Natural killer cell treated with Interleukin-12 subunit alpha and Interleukin-12 subunit beta and Interleukin-15 and Interleukin-18, amount 100 ng/mL, for 72 hours (primary cell): ENCODE measurements around the gene HDHD3. TPM values are rescaled to one million over a fixed set of nuclear protein-coding genes. Genes with fewer than 3 reads are reported as not detected.
A peak's percentile ranks its signal among the peaks of the same experiment; 100 is the strongest.
"Not testable (repeated sequence)": the region's sequence is repeated elsewhere in the genome, so short reads cannot be mapped to it uniquely, and the experiment has no call there.

Experiments
- ATAC-seq, 2 donors: fragments of 150-1000 bp; cut with Tn5 transposase in 1 of 2; sonication (Bioruptor Pico), chemical (Tn5 transposase) in 1 of 2; 2 replicates each; pipeline ENCODE4 v1.10.0; 2021
- DNase-seq: peaks from one replicate; pipeline ENCODE4 v3.0.0; 2022; ENCODE audit warnings: low spot score
- H3K27ac Mint-ChIP-seq, 2 donors: 1 replicate in 1 of 2; 2 replicates in 1 of 2; pipeline ENCODE4 v1.8.0; 2022; ENCODE audit warnings: mixed read lengths in 2 of 2, mild to moderate bottlenecking in 1 of 2, moderate library complexity in 1 of 2
- H3K27me3 Mint-ChIP-seq, 2 donors: 1 replicate in 1 of 2; 2 replicates in 1 of 2; pipeline ENCODE4 v1.8.0; 2022; ENCODE audit warnings: mixed read lengths in 2 of 2
- H3K36me3 Mint-ChIP-seq: one replicate; pipeline ENCODE4 v1.8.0; 2022; ENCODE audit warnings: mixed read lengths
- H3K4me1 Mint-ChIP-seq, 2 donors: 1 replicate in 1 of 2; 2 replicates in 1 of 2; pipeline ENCODE4 v1.8.0; 2022; ENCODE audit warnings: low read depth in 2 of 2, mixed read lengths in 2 of 2, mild to moderate bottlenecking in 1 of 2
- H3K4me3 Mint-ChIP-seq: one replicate; pipeline ENCODE4 v1.8.0; 2022; ENCODE audit warnings: mixed read lengths
- H3K9me3 Mint-ChIP-seq: 2 replicates; pipeline ENCODE4 v1.8.0; 2022; ENCODE audit warnings: mixed read lengths
- total RNA-seq, 2 donors: library from RNA; stranded (reverse); gene quantifications; one replicate each; pipeline ENCODE4 v1.2.3, GENCODE V29; 2022

The HDHD3 gene
- total RNA-seq = 10 to 100 TPM; 11.0 to 15.7 TPM

- Mint-ChIP-seq H3K27ac (peak within 1 kb of the TSS; percentile 43 to 79), H3K4me1 (peaks cover 6 to 15% of the 10 kb centered on the region in 2 donors), H3K4me3 (peak within 1 kb of the TSS; percentile 81), H3K36me3 (no peaks in the 10 kb centered on the region), H3K9me3 (no peaks in the 10 kb centered on the region), H3K27me3 (no peaks in the 10 kb centered on the region)
- peak; percentile 83 for DNase-seq
- peak; percentile 95 to 96 for ATAC-seq
Observed at GRCh38 chr9:113376634-113377567, at the start of gene HDHD3. Gene HDHD3, minus strand, starts transcription at chr9:113376986. Its CDS starts 2,632 bp downstream, at chr9:113374354.

GRCh38 chr9:113425072-113425471 is 48.3 kb upstream of the HDHD3 start:
- no peaks in the 10 kb centered on the region for H3K9me3 Mint-ChIP-seq
- DNase-seq (no peak), ATAC-seq (no peak)
- no peak overlapping the region for H3K27ac Mint-ChIP-seq
- peaks cover 8 to 11% of the 10 kb centered on the region in 2 donors for H3K27me3 Mint-ChIP-seq
- H3K4me3 Mint-ChIP-seq = no peak overlapping the region
- peaks cover 0 to 4% of the 10 kb centered on the region in 2 donors for H3K4me1 Mint-ChIP-seq
- H3K36me3 Mint-ChIP-seq = no peaks in the 10 kb centered on the region

GRCh38 chr9:113421726-113422125 is 44.9 kb upstream of the HDHD3 start:
- Mint-ChIP-seq H3K4me3 (no peak overlapping the region), H3K27ac (no peak overlapping the region), H3K27me3 (peaks cover 8 to 11% of the 10 kb centered on the region in 2 donors), H3K9me3 (no peaks in the 10 kb centered on the region), H3K4me1 (no peaks in the 10 kb centered on the region), H3K36me3 (no peaks in the 10 kb centered on the region)
- DNase-seq (no peak), ATAC-seq (no peak)

GRCh38 chr9:113417370-113417769 is 40.6 kb upstream of the HDHD3 start:
- Mint-ChIP-seq H3K4me3 (no peak overlapping the region), H3K27ac (no peak overlapping the region), H3K27me3 (no peaks in the 10 kb centered on the region), H3K4me1 (no peaks in the 10 kb centered on the region), H3K9me3 (no peaks in the 10 kb centered on the region), H3K36me3 (no peaks in the 10 kb centered on the region)
- DNase-seq (no peak), ATAC-seq (no peak)

DNA sequence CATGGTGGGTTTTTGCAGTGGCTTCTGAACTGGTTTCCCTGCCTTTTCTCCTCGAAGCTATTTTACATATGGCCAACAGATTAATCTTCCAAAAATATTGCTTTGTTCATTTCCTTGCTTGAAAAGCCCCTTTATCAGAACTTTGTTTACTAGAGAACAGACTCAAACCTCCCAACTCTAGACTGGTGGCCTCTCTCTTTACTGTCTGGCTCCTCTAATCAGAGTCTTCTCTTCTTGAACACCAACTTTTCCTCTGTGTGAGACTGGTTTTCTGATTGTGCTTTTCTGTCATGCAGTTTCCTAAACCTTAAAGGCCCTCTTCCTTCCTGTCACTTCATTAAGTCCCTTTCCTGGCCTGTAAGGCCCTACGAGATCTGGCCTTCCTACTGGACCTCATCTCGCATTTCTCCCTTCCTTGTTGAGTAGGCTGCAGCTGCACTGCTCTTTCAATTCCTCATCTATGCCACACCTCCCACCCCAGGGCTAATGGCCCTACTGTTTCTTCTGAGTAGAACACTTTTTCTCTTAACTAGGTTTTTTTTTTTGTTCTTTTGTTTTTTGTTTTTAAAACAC is 39.4 kb upstream of the HDHD3 start:
- no peak for DNase-seq
- no peaks in the 10 kb centered on the region for H3K4me1 Mint-ChIP-seq

DNA sequence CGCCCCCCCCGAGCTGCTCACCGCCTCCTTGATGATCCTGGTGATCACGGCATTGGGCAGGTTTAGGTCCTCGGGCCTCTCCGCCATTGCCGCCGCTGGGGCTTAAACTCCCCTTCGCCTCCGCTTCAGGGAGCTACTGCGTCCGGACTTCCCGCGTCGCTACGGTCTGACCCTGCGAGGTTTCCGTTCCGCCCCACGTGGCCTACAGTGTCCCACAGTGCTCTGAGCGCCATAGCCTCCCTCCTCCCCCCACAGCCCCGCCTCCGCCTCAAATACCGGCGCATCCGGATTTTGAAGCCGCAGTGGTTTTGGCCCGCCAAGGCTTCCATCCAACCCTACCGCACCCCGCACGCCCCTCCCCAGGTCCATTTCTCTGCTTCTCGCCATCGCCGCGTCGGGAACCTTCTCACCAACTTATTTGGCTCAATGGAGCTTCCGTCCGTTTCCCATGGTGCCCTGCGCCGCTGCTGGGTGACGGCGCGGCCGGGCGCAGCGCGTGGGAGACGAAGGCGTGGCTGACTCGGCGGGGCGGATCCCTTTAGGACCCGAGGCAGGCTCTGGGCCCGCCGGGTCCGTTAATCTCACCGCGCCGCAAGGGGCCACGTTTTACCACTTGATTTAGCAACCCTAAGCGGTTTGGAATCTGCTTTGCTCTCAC is 33.5 kb upstream of the HDHD3 start, which contains the start of the genes C9orf43 and POLE3:
Gene C9orf43 (plus strand): TSS at position 541 of the 658 bp plus-strand sequence. CDS start 2,747 bp downstream, outside the sequence.
Gene POLE3 (minus strand): TSS at position 469 of the 658 bp plus-strand sequence. CDS start 382 bp downstream, at position 87.
- ATAC-seq = peak; percentile 97 to 98
- H3K4me1 Mint-ChIP-seq = peaks cover 25 to 33% of the 10 kb centered on the region in 2 donors
- no peaks in the 10 kb centered on the region for H3K9me3 Mint-ChIP-seq
- H3K36me3 Mint-ChIP-seq = peaks cover 25% of the 10 kb centered on the region
- DNase-seq = peak; percentile 97
- peak within 1 kb of the TSS; percentile 98 to 99 for H3K27ac Mint-ChIP-seq
- H3K4me3 Mint-ChIP-seq = peak within 1 kb of the TSS; percentile 97
- no peaks in the 10 kb centered on the region for H3K27me3 Mint-ChIP-seq

More for the DNA sequence above, 39.4 kb upstream of the HDHD3 start:
- no peak overlapping the region for H3K27ac Mint-ChIP-seq
- no peaks in the 10 kb centered on the region for H3K36me3 Mint-ChIP-seq
- ATAC-seq = no peak
- no peak overlapping the region for H3K4me3 Mint-ChIP-seq
- no peaks in the 10 kb centered on the region for H3K27me3 Mint-ChIP-seq
- H3K9me3 Mint-ChIP-seq = no peaks in the 10 kb centered on the region

DNA sequence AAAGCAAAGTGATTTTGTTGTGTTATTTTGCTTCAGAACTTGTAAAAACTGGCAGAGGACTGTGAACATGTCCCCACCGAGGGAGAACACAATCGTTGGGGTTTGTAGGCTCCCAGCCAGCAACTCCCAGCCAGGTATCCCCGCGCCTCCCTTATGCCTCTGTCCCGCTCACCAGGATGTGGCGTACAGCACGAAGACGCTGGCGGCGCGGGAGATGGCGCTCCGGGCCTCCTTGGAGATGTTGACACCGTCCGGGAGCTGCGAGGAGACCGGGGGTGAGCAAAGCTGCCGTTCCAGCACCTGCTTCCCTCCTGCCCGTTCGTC is 33.1 kb upstream of the HDHD3 start:
- H3K9me3 Mint-ChIP-seq = no peaks in the 10 kb centered on the region

GRCh38 chr9:113409481-113409880 is 32.7 kb upstream of the HDHD3 start:
- Mint-ChIP-seq H3K4me1 (peaks cover 25 to 33% of the 10 kb centered on the region in 2 donors), H3K27ac (peak overlapping the region; percentile 98 to 99), H3K27me3 (no peaks in the 10 kb centered on the region), H3K36me3 (peaks cover 25% of the 10 kb centered on the region), H3K4me3 (peak overlapping the region; percentile 97), H3K9me3 (no peaks in the 10 kb centered on the region)
- DNase-seq (no peak), ATAC-seq (no peak)

More for the DNA sequence above, 33.1 kb upstream of the HDHD3 start:
- DNase-seq (no peak), ATAC-seq (peak; percentile 3 to 45)
- Mint-ChIP-seq H3K36me3 (peaks cover 25% of the 10 kb centered on the region), H3K27me3 (no peaks in the 10 kb centered on the region), H3K27ac (peak overlapping the region; percentile 98 to 99), H3K4me3 (peak overlapping the region; percentile 97), H3K4me1 (peaks cover 25 to 33% of the 10 kb centered on the region in 2 donors)

- H3K9me3 Mint-ChIP-seq, H3K27me3 Mint-ChIP-seq, DNase-seq, ATAC-seq: not testable (repeated sequence)
- H3K36me3 Mint-ChIP-seq = peaks cover 25% of the 10 kb centered on the region
- H3K4me1 Mint-ChIP-seq = peaks cover 25 to 33% of the 10 kb centered on the region in 2 donors
- peak overlapping the region; percentile 67 to 99 for H3K27ac Mint-ChIP-seq
- H3K4me3 Mint-ChIP-seq = peak overlapping the region; percentile 97
Observed at GRCh38 chr9:113406873-113407511, 30.2 kb upstream of the HDHD3 start.

GRCh38 chr9:113406353-113406752 is 29.6 kb upstream of the HDHD3 start:
- not testable (repeated sequence) for H3K27ac Mint-ChIP-seq, DNase-seq, H3K4me3 Mint-ChIP-seq, H3K9me3 Mint-ChIP-seq, ATAC-seq, H3K27me3 Mint-ChIP-seq
- Mint-ChIP-seq H3K4me1 (peaks cover 29 to 37% of the 10 kb centered on the region in 2 donors), H3K36me3 (peaks cover 25% of the 10 kb centered on the region)

DNA sequence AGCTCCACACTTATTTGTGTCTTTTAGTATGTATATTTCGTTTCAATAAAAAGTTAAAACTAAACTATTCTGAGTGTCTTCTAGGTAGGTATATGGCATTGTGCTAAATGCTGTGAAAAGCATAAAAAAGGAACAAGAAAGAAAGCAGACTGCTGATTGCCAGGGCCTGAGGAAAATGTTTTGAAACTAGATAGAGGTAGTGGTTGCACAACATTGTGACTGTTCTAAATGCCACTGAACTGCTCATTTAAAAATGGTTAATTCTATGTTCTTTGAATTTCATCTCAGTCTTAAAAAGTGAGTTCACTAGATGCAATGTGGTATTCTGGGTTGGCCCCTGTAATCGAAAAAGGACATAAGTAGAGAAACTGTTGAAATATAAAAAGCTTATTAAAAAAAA is 26.9 kb upstream of the HDHD3 start:
- H3K36me3 Mint-ChIP-seq = peaks cover 19% of the 10 kb centered on the region
- no peak overlapping the region for H3K27ac Mint-ChIP-seq
- DNase-seq = no peak
- H3K4me3 Mint-ChIP-seq = no peak overlapping the region
- no peaks in the 10 kb centered on the region for H3K9me3 Mint-ChIP-seq
- ATAC-seq = no peak
- peaks cover 24 to 26% of the 10 kb centered on the region in 2 donors for H3K4me1 Mint-ChIP-seq
- no peaks in the 10 kb centered on the region for H3K27me3 Mint-ChIP-seq

DNA sequence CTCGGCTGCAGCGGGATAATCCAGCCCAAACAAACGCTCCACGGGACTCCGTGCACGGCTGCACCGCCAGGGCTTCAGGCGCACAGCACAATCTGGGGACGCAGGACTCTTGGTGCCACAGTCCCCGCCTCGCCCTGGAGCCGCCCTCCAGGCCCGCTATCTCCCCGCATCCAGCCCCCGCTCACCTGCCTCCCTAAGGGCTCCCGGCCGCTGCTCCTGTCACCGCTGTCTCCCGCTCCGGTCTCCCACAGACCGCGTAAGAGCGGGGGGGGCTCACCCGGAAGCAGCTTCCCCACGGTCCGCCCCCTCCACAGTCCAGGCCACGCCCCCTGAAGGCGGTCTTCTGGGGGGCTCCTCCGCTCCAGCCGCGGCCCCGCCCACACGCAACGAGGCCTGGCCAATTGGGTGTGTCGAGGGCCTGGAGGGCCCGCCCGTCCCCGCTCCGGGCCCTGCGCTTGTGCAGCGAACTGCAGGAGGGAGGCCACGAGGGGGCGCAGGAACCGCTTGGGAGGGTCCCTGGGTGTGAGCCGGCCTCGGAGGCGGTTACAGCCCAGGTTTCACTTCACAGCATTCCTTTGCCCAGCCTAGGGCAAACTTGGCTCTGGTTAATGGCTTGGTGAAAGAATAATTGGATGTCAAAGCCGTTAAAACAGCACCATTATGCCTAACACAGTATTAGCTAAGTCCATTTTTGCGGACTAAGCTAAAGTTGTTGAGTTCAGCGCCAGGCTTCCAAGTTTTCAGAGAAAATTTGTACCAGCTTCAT is 24.4 kb upstream of the HDHD3 start, which contains the start of gene ALAD:
Gene ALAD (minus strand): TSS at position 258 of the 766 bp plus-strand sequence. CDS start 7,725 bp downstream, outside the sequence.
- H3K27ac Mint-ChIP-seq = peak within 1 kb of the TSS; percentile 51 to 76
- H3K27me3 Mint-ChIP-seq = no peaks in the 10 kb centered on the region
- ATAC-seq = peak; percentile 100
- H3K4me1 Mint-ChIP-seq = peaks cover 8 to 12% of the 10 kb centered on the region in 2 donors
- DNase-seq = peak; percentile 100
- H3K4me3 Mint-ChIP-seq = peak within 1 kb of the TSS; percentile 92
- no peaks in the 10 kb centered on the region for H3K36me3 Mint-ChIP-seq
- no peaks in the 10 kb centered on the region for H3K9me3 Mint-ChIP-seq
